Neutrophil (primary cell): ENCODE measurements around the gene NUDCD3.

Source experiments
- H3K27ac ChIP-seq: fragments of 200-600 bp; sonication (generic); 2 replicates; pipeline ENCODE4 v1.5.1; 2016; ENCODE audit warnings: mild to moderate bottlenecking, moderate library complexity
- H3K27me3 ChIP-seq: fragments of 200-600 bp; sonication (generic); 2 replicates; pipeline ENCODE4 v1.6.0; 2016; ENCODE audit warnings: mild to moderate bottlenecking
- H3K36me3 ChIP-seq: fragments of 200-600 bp; sonication (generic); 2 replicates; pipeline ENCODE4 v1.5.1; 2017
- H3K4me1 ChIP-seq, 2 experiments: fragments of 200-600 bp in 1 of 2; sonication (generic) in 1 of 2; 1 replicate in 1 of 2; 2 replicates in 1 of 2; pipeline versions ENCODE4 v1.5.1 to v1.6.1; 2013 to 2016; ENCODE audit warnings: low read depth in 1 of 2, low read length in 1 of 2, mild to moderate bottlenecking in 1 of 2, moderate library complexity in 1 of 2; ENCODE audit not compliant: control insufficient read depth in 1 of 2, insufficient read depth in 1 of 2
- H3K4me3 ChIP-seq, 2 experiments: fragments of 200-600 bp in 1 of 2; sonication (generic) in 1 of 2; 1 replicate in 1 of 2; 2 replicates in 1 of 2; pipeline ENCODE4 v1.5.1; 2013 to 2016; ENCODE audit warnings: low read depth in 1 of 2, low read length in 1 of 2, mild to moderate bottlenecking in 1 of 2, moderate library complexity in 1 of 2
- H3K9me3 ChIP-seq: fragments of 200-600 bp; sonication (generic); 2 replicates; pipeline ENCODE4 v1.5.1; 2016
- TF ChIP-seq, protein P1 (sequence below): fragments of 200-600 bp; sonication (generic); IDR thresholded peaks from 2 replicates; pipeline ENCODE4 v1.5.1; 2016; ENCODE audit warnings: antibody characterized with exemption

NUDCD3 gene

DNA sequence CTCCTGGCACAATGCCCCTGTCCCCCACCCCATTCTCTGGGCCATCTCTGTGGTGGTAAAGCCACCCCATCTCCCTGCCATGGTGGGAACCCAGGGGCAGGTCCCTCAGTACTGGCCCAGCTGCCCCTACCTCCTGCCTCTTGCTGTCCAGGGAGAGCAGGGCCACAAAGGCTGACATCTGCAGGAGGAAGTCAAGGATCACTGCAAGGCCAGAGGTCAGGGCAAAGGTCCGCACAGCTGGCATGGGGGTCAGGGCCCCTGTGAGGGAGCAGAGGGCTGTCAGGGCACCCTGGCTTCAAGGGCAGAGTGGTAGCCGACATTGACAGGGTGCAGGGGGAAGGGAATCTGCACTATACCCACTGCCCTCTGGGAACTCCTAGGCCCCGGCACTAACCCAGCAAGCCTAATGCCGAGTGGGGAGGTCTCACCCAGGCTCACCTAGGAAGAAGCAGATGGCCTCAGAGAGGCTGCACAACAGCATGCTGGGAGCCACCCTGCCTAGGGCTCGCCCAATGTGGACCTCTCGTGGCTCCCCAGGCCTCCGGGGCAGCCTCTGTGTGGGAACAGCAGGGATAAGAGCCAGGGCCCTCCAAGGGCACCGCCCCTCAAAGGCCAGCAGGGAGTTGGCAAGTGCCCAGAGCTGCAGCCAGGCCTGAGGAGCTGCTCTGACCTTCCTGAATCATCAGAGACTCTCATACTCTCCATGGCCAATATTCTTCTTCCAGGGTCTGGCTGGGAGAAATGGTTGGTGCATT, 43.0 kb upstream of the NUDCD3 start:
- no peaks in the 10 kb centered on the region for H3K36me3 ChIP-seq
- no peak overlapping the region for H3K4me3 ChIP-seq
- TF ChIP-seq, protein P1, sequence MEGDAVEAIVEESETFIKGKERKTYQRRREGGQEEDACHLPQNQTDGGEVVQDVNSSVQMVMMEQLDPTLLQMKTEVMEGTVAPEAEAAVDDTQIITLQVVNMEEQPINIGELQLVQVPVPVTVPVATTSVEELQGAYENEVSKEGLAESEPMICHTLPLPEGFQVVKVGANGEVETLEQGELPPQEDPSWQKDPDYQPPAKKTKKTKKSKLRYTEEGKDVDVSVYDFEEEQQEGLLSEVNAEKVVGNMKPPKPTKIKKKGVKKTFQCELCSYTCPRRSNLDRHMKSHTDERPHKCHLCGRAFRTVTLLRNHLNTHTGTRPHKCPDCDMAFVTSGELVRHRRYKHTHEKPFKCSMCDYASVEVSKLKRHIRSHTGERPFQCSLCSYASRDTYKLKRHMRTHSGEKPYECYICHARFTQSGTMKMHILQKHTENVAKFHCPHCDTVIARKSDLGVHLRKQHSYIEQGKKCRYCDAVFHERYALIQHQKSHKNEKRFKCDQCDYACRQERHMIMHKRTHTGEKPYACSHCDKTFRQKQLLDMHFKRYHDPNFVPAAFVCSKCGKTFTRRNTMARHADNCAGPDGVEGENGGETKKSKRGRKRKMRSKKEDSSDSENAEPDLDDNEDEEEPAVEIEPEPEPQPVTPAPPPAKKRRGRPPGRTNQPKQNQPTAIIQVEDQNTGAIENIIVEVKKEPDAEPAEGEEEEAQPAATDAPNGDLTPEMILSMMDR = no peak
- H3K27me3 ChIP-seq = no peaks in the 10 kb centered on the region
- no peaks in the 10 kb centered on the region for H3K9me3 ChIP-seq
- H3K27ac ChIP-seq = no peak overlapping the region
- no peaks in the 10 kb centered on the region for H3K4me1 ChIP-seq

DNA sequence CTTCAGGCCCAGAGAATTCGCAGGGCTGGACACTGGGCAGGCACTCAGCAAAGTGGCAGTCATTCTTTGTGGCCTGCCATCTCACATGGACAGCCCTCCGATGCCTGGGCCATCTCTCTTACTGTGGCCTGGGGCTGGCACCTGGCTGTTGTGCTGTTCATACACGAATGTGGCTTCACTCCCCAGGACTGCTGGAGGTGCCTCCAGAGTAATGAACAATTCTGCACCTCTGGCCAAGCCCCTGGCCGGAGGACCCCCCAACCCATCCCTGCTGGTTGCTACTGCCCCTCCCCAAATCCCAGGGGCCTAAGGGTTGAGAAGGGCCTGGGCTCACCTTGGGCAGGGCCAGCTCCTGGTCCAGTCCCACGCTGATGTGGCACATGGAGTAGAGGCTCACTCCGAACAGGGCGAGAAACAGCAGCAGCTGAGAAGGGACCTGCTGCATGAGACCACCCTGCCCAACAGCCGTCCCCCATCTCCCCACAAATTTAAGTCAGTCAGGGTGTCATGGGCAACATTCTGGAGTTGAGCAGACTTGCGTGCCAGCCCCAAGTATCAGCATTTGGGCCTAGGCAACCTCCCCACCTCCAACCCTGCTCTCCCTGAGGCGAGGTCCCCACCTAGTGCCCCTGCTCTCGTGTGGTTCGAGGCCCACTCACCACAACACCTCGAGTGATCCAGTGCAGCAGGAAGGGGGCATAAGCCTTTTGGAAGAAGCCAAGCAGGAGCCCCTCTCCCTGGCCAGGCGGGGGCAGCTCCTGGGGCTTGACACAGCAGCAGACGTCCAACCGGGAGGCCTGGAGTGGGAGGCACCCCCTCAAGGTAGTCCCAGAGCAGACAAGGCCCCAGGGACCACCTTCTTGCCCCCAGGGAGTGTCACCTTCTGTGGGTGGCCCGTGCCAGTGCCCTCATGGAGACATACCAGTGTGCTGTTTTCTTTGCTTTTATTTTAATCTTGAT, 41.2 kb upstream of the NUDCD3 start:
- TF ChIP-seq, protein P1 = no peak
- no peak overlapping the region for H3K4me3 ChIP-seq
- no peaks in the 10 kb centered on the region for H3K4me1 ChIP-seq

DNA sequence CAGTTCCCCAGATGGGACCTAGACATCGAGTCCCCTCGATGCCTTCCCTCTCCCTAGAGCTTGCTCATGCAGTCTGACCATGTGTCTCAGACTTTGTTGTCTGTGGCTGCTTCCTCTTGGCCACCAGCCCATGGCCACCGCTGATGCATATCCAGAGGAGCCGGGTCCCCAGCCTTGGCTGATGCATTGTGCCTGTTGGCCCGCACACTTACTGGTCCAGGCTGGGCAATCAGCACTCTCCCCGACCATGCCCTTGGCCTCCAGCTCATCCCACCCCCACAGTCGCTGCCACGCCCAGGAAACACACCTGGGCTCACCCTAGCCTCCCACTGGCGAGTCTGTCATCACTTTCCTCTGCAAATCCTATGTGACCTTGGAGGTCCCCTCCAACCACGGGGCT, 40.5 kb upstream of the NUDCD3 start:
- no peaks in the 10 kb centered on the region for H3K4me1 ChIP-seq
- TF ChIP-seq, protein P1 = no peak
- H3K4me3 ChIP-seq = no peak overlapping the region
- no peaks in the 10 kb centered on the region for H3K36me3 ChIP-seq
- H3K27me3 ChIP-seq = no peaks in the 10 kb centered on the region
- no peaks in the 10 kb centered on the region for H3K9me3 ChIP-seq
- no peak overlapping the region for H3K27ac ChIP-seq

More for the DNA sequence above, 41.2 kb upstream of the NUDCD3 start:
- no peaks in the 10 kb centered on the region for H3K27me3 ChIP-seq
- H3K9me3 ChIP-seq = no peaks in the 10 kb centered on the region
- H3K27ac ChIP-seq = no peak overlapping the region
- no peaks in the 10 kb centered on the region for H3K36me3 ChIP-seq

DNA sequence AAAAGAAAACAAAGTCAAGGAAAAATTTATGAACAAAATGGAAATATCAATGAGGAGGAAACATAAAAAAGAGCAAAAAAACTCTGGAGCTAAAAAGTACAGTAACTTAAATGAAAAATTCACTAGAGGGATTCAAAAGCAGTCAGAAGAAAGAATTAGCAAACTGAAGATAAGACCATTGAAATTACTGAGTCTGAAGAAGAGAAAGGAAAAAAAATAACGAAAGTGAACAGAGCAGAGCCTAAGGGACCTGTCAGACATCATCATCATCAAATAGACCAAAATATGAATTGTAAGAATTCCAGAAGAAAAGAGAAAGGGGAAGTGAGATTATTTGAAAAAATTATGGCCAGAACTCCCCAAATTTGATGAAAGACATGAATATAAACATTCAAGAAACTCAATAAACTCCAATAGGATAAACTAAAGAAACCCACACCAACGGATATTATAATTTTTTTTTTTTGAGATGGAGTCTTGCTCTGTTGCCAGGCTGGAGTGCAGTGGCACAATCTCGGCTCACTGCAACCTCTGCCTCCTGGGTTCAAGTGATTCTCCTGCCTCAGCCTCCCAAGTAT, 34.4 kb upstream of the NUDCD3 start:
- Histone ChIP-seq H3K4me1 (no peaks in the 10 kb centered on the region), H3K27me3 (peaks cover 5% of the 10 kb centered on the region), H3K27ac (no peak overlapping the region), H3K36me3 (no peaks in the 10 kb centered on the region), H3K4me3 (no peak overlapping the region), H3K9me3 (no peaks in the 10 kb centered on the region)
- TF ChIP-seq, protein P1 = no peak

DNA sequence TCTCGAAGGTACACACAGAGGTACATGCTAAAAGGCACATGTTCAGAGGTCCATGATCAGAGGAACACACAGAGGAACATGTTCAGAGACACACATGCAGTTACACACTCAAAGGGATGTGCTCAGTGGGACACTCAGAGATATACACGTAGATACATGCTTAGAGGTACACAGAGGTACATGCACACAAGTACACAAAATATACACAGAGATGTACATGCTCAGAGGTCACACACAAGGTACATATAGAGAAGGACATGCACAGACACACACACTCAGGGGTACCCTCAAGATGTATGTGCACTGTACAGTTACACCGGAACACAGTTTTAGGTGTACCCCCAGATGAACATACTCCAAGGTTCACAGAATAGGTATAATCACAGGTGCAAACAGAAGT, 31.9 kb upstream of the NUDCD3 start:
- H3K4me1 ChIP-seq = no peaks in the 10 kb centered on the region
- H3K4me3 ChIP-seq = no peak overlapping the region
- H3K27me3 ChIP-seq = peaks cover 5% of the 10 kb centered on the region
- H3K36me3 ChIP-seq = no peaks in the 10 kb centered on the region
- no peak overlapping the region for H3K27ac ChIP-seq
- no peaks in the 10 kb centered on the region for H3K9me3 ChIP-seq
- TF ChIP-seq, protein P1 = no peak
